ENCODE data around the gene DHRSX.

- TF ChIP-seq CTCF (IDR thresholded peaks at IDR 0.05) (no peak), EP300 (IDR thresholded peaks at IDR 0.05) (no peak), POLR2AphosphoS5 (IDR thresholded peaks at IDR 0.05) (no peak), POLR2A (IDR thresholded peaks at IDR 0.05) (no peak)
Measured at GRCh38 chrX:2492531-2493218, 8.1 kb downstream of the DHRSX start.
